ENCODE results near the gene TNFAIP3. TPM values are rescaled to one million over a fixed set of nuclear protein-coding genes. Genes with fewer than 3 reads are reported as not detected.
A peak's percentile ranks its signal among the peaks of the same experiment; 100 is the strongest.

Gene TNFAIP3
- total and polyA plus RNA-seq, 2 of the 4 experiments (the other 2 are of a cell fraction): 5.0 to 14.2 TPM

DNA sequence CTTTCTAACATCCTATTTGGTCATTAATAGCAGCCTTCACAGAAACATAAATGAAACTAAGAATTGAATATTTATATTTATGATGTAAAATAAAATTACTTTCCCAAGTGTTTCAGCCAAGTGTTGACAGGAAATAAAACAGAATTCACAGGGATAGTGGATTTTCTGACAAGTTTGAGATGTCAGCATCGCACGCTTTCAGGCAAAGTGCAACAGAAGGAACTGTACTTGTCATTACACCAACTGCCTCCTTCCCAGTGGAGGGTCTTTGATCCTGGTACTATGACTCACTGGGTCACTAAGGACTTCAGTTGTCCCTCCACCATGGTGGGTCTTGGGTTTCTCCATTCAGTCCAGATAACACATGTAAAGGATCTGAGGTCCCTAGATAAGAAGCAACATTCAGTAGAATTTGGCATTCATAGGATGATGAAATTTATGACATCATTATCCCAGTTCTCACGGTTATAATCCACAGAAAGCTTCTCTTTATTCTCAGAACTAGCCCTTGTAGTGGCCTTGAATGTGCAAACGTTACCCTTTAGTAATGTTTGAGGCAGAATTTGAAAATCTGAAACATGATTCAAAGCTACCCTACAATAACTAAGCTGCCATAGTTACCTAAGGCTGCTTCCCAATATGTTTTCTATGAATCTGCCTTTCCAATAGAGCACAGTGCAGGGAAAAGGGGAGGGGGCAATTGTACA is 3.8 kb upstream of the TNFAIP3 start:
- Histone ChIP-seq H2AK5ac (ENCODE audit: low read depth, low read length) (peak overlapping the region; percentile 43; the same call in 1 of the 2 replicates), H3K14ac (replicated peaks; ENCODE audit: low read depth, low read length) (no peak overlapping the region), H2AFZ (replicated peaks; ENCODE audit: low read length, poor library complexity) (no peak overlapping the region), H4K91ac (ENCODE audit: insufficient read depth, low read depth, low read length) (no peak overlapping the region), H2BK15ac (ENCODE audit: low read depth, low read length) (peak overlapping the region; percentile 3; the same call in 1 of the 3 replicates), H4K8ac (ENCODE audit: low read depth in 2 of 2, low read length in 2 of 2) (no peak overlapping the region), H2BK20ac (ENCODE audit: low read depth, low read length) (no peak overlapping the region), H3K4me3 (ENCODE audit: insufficient read depth, low read depth, low read length) (no peak overlapping the region), H3K9ac (ENCODE audit: low read depth, low read length) (no peak overlapping the region), H3K18ac (ENCODE audit: low read depth, low read length) (no peak overlapping the region), H2BK120ac (ENCODE audit: low read depth, low read length) (no peak overlapping the region), H3K27me3 (ENCODE audit: control insufficient read depth, insufficient read depth, low read length) (no peaks in the 10 kb centered on the region), H2AK9ac (replicated peaks; ENCODE audit: low read depth, low read length, poor library complexity) (no peak overlapping the region), H3K4ac (ENCODE audit: low read depth, low read length) (no peak overlapping the region), H3K9me3 (ENCODE audit: control insufficient read depth, insufficient read depth, low read length) (no peaks in the 10 kb centered on the region), H3K4me1 (ENCODE audit: control insufficient read depth, insufficient read depth, low read length) (0 out of 2 replicates have a peak, but pooled peaks cover 3% of the 10 kb centered on the region), H3K4me2 (ENCODE audit: low read depth, low read length) (no peak overlapping the region), H3K79me1 (ENCODE audit: low read depth in 1 of 2, low read length in 2 of 2) (peaks cover 0 to 8% of the 10 kb centered on the region in 2 experiments; a peak in 2 of 4 replicates), H3K23ac (ENCODE audit: low read depth, low read length) (no peak overlapping the region), H2BK5ac (ENCODE audit: low read depth, low read length, poor library complexity, severe bottlenecking) (no peak overlapping the region), H4K5ac (ENCODE audit: low read depth, low read length) (no peak overlapping the region), H3K27ac (ENCODE audit: insufficient read depth, low read length) (no peak overlapping the region), H4K20me1 (ENCODE audit: insufficient read depth, low read length) (no peaks in the 10 kb centered on the region), H3K9me1 (ENCODE audit: insufficient read depth, low read length) (0 out of 2 replicates have a peak, but pooled peaks cover 5% of the 10 kb centered on the region), H3K56ac (ENCODE audit: extremely low read depth, insufficient read depth, low read length) (no peak overlapping the region), H3K36me3 (ENCODE audit: control insufficient read depth, insufficient read depth, low read length) (no peaks in the 10 kb centered on the region)
- dilution Hi-C loops (cut with HindIII; ENCODE audit: low sequenced_read_pairs, unreplicated experiment): no loop called here
- ATAC-seq (ENCODE audit: low read depth) (no peak), DNase-seq (peak; percentile 42)
- CTCF ChIA-PET: no interaction called here
- POLR2A ChIA-PET (ENCODE audit: unreplicated experiment): interaction anchor here (0.6 kb wide), 1 partner anchor 576 kb away, joined by 7 read pairs; no protein-coding TSS in a partner anchor
- no CpG with 5 or more reads among the region's 4 CpGs for WGBS, 2 experiments (ENCODE audit: extremely low coverage in 2 of 2, insufficient read length in 1 of 2)
- in situ Hi-C loops (cut with MboI; ENCODE audit: low sequenced_read_pairs): loop anchor here (10.0 kb wide), 1 partner anchor 242 kb away; the partner anchor contains the start of gene PERP
- intact Hi-C loops (cut with micrococcal nuclease): no loop called here
- BruUV-seq (replicated peaks): no TSS peak
- no peak for TF ChIP-seq RAD21 (IDR thresholded peaks at IDR 0.05; ENCODE audit: low read length)
- TF ChIP-seq CEBPB (IDR thresholded peaks at IDR 0.05; ENCODE audit: low read depth, low read length): 0 out of 2 replicates have a peak, but pooled peaks have one; percentile 5
- no peak for TF ChIP-seq RCOR1 (IDR thresholded peaks at IDR 0.05; ENCODE audit: insufficient replicate concordance, low read length)
